ENCODE data around the gene EVX2.

The EVX2 gene

GRCh38 chr2:176105730-176106580 lies 22.2 kb upstream of the EVX2 start:
- Histone ChIP-seq H3K27me3 (ENCODE audit: control insufficient read depth, insufficient read depth, low read length) (peaks cover 96% of the 10 kb centered on the region), H3K36me3 (ENCODE audit: control insufficient read depth, insufficient read depth, low read length) (no peaks in the 10 kb centered on the region; the same call in 1 of the 2 replicates), H3K9me3 (ENCODE audit: control insufficient read depth, insufficient read depth, low read length) (no peaks in the 10 kb centered on the region), H3K4me1 (ENCODE audit: control insufficient read depth, insufficient read depth, low read length) (peaks cover 5% of the 10 kb centered on the region), H3K27ac (ENCODE audit: low read length) (no peak overlapping the region), H3K4me3 (ENCODE audit: low read length) (no peak overlapping the region)
- no CpG with 5 or more reads among the region's 25 CpGs for WGBS (ENCODE audit: insufficient coverage, insufficient read length)
- no peak for DNase-seq (ENCODE audit: low read depth, low spot score)

GRCh38 chr2:176105078-176105729 lies 21.4 kb upstream of the EVX2 start:
- Histone ChIP-seq H3K4me1 (ENCODE audit: control insufficient read depth, insufficient read depth, low read length) (peaks cover 5% of the 10 kb centered on the region), H3K36me3 (ENCODE audit: control insufficient read depth, insufficient read depth, low read length) (no peaks in the 10 kb centered on the region; the same call in 1 of the 2 replicates), H3K27me3 (ENCODE audit: control insufficient read depth, insufficient read depth, low read length) (peaks cover 96% of the 10 kb centered on the region), H3K9me3 (ENCODE audit: control insufficient read depth, insufficient read depth, low read length) (no peaks in the 10 kb centered on the region), H3K4me3 (ENCODE audit: low read length) (no peak overlapping the region; the same call in 1 of the 2 replicates), H3K27ac (ENCODE audit: low read length) (no peak overlapping the region)
- no CpG with 5 or more reads among the region's 25 CpGs for WGBS (ENCODE audit: insufficient coverage, insufficient read length)
- no peak for DNase-seq (ENCODE audit: low read depth, low spot score)

- Histone ChIP-seq H3K27me3 (ENCODE audit: control insufficient read depth, insufficient read depth, low read length) (peaks cover 96% of the 10 kb centered on the region), H3K4me1 (ENCODE audit: control insufficient read depth, insufficient read depth, low read length) (peaks cover 7% of the 10 kb centered on the region), H3K27ac (ENCODE audit: low read length) (no peak overlapping the region), H3K36me3 (ENCODE audit: control insufficient read depth, insufficient read depth, low read length) (no peaks in the 10 kb centered on the region; the same call in 1 of the 2 replicates), H3K9me3 (ENCODE audit: control insufficient read depth, insufficient read depth, low read length) (no peaks in the 10 kb centered on the region), H3K4me3 (ENCODE audit: low read length) (no peak overlapping the region; the same call in 1 of the 2 replicates)
- no peak for DNase-seq (ENCODE audit: low read depth, low spot score)
- no CpG with 5 or more reads among the region's 56 CpGs for WGBS (ENCODE audit: insufficient coverage, insufficient read length)
Observed at GRCh38 chr2:176104316-176105077, 20.7 kb upstream of the EVX2 start.

- peaks cover 7% of the 10 kb centered on the region for H3K4me1 ChIP-seq (ENCODE audit: control insufficient read depth, insufficient read depth, low read length)
- peaks cover 96% of the 10 kb centered on the region for H3K27me3 ChIP-seq (ENCODE audit: control insufficient read depth, insufficient read depth, low read length)
- no peak overlapping the region for H3K27ac ChIP-seq (ENCODE audit: low read length)
- no peaks in the 10 kb centered on the region; the same call in 1 of the 2 replicates for H3K36me3 ChIP-seq (ENCODE audit: control insufficient read depth, insufficient read depth, low read length)
- no peak overlapping the region for H3K4me3 ChIP-seq (ENCODE audit: low read length)
- DNase-seq (ENCODE audit: low read depth, low spot score): no peak
- no CpG with 5 or more reads among the region's 17 CpGs for WGBS (ENCODE audit: insufficient coverage, insufficient read length)
- no peaks in the 10 kb centered on the region for H3K9me3 ChIP-seq (ENCODE audit: control insufficient read depth, insufficient read depth, low read length)
Observed at GRCh38 chr2:176103742-176104315, 20.1 kb upstream of the EVX2 start.

- no peaks in the 10 kb centered on the region; the same call in 1 of the 2 replicates for H3K36me3 ChIP-seq (ENCODE audit: control insufficient read depth, insufficient read depth, low read length)
- WGBS (ENCODE audit: insufficient coverage, insufficient read length): no CpG with 5 or more reads among the region's 7 CpGs
- H3K27ac ChIP-seq (ENCODE audit: low read length): no peak overlapping the region
- peaks cover 96% of the 10 kb centered on the region for H3K27me3 ChIP-seq (ENCODE audit: control insufficient read depth, insufficient read depth, low read length)
- H3K4me3 ChIP-seq (ENCODE audit: low read length): no peak overlapping the region
- H3K4me1 ChIP-seq (ENCODE audit: control insufficient read depth, insufficient read depth, low read length): peaks cover 9% of the 10 kb centered on the region
- H3K9me3 ChIP-seq (ENCODE audit: control insufficient read depth, insufficient read depth, low read length): no peaks in the 10 kb centered on the region
- DNase-seq (ENCODE audit: low read depth, low spot score): no peak
Observed at GRCh38 chr2:176103194-176103593, 19.4 kb upstream of the EVX2 start.

- no peak overlapping the region for H3K4me3 ChIP-seq (ENCODE audit: low read length)
- DNase-seq (ENCODE audit: low read depth, low spot score): no peak
- H3K27ac ChIP-seq (ENCODE audit: low read length): no peak overlapping the region
- no peaks in the 10 kb centered on the region; the same call in 1 of the 2 replicates for H3K36me3 ChIP-seq (ENCODE audit: control insufficient read depth, insufficient read depth, low read length)
- WGBS (ENCODE audit: insufficient coverage, insufficient read length): no CpG with 5 or more reads among the region's 7 CpGs
- peaks cover 9% of the 10 kb centered on the region for H3K4me1 ChIP-seq (ENCODE audit: control insufficient read depth, insufficient read depth, low read length)
- no peaks in the 10 kb centered on the region for H3K9me3 ChIP-seq (ENCODE audit: control insufficient read depth, insufficient read depth, low read length)
- peaks cover 97% of the 10 kb centered on the region for H3K27me3 ChIP-seq (ENCODE audit: control insufficient read depth, insufficient read depth, low read length)
Observed at GRCh38 chr2:176102309-176102866, 18.6 kb upstream of the EVX2 start.

- Histone ChIP-seq H3K27ac (ENCODE audit: low read length) (no peak overlapping the region), H3K4me3 (ENCODE audit: low read length) (no peak overlapping the region), H3K9me3 (ENCODE audit: control insufficient read depth, insufficient read depth, low read length) (no peaks in the 10 kb centered on the region), H3K4me1 (ENCODE audit: control insufficient read depth, insufficient read depth, low read length) (peaks cover 5% of the 10 kb centered on the region), H3K36me3 (ENCODE audit: control insufficient read depth, insufficient read depth, low read length) (no peaks in the 10 kb centered on the region; the same call in 1 of the 2 replicates), H3K27me3 (ENCODE audit: control insufficient read depth, insufficient read depth, low read length) (peaks cover 91% of the 10 kb centered on the region)
- WGBS (ENCODE audit: insufficient coverage, insufficient read length): no CpG with 5 or more reads among the region's 5 CpGs
- no peak for DNase-seq (ENCODE audit: low read depth, low spot score)
Observed at GRCh38 chr2:176101842-176102241, 18.1 kb upstream of the EVX2 start.

- peaks cover 87% of the 10 kb centered on the region for H3K27me3 ChIP-seq (ENCODE audit: control insufficient read depth, insufficient read depth, low read length)
- no peaks in the 10 kb centered on the region for H3K9me3 ChIP-seq (ENCODE audit: control insufficient read depth, insufficient read depth, low read length)
- H3K4me1 ChIP-seq (ENCODE audit: control insufficient read depth, insufficient read depth, low read length): peaks cover 5% of the 10 kb centered on the region
- WGBS (ENCODE audit: insufficient coverage, insufficient read length): no CpG with 5 or more reads among the region's 2 CpGs
- H3K4me3 ChIP-seq (ENCODE audit: low read length): no peak overlapping the region
- H3K27ac ChIP-seq (ENCODE audit: low read length): no peak overlapping the region
- no peaks in the 10 kb centered on the region; the same call in 1 of the 2 replicates for H3K36me3 ChIP-seq (ENCODE audit: control insufficient read depth, insufficient read depth, low read length)
- no peak for DNase-seq (ENCODE audit: low read depth, low spot score)
Observed at GRCh38 chr2:176101216-176101830, 17.6 kb upstream of the EVX2 start.

GRCh38 chr2:176100547-176101140 lies 16.9 kb upstream of the EVX2 start:
- Histone ChIP-seq H3K4me3 (ENCODE audit: low read length) (no peak overlapping the region), H3K4me1 (ENCODE audit: control insufficient read depth, insufficient read depth, low read length) (peaks cover 5% of the 10 kb centered on the region), H3K36me3 (ENCODE audit: control insufficient read depth, insufficient read depth, low read length) (no peaks in the 10 kb centered on the region; the same call in 1 of the 2 replicates), H3K9me3 (ENCODE audit: control insufficient read depth, insufficient read depth, low read length) (no peaks in the 10 kb centered on the region), H3K27me3 (ENCODE audit: control insufficient read depth, insufficient read depth, low read length) (peaks cover 80% of the 10 kb centered on the region), H3K27ac (ENCODE audit: low read length) (no peak overlapping the region)
- WGBS (ENCODE audit: insufficient coverage, insufficient read length): no CpG with 5 or more reads among the region's 28 CpGs
- DNase-seq (ENCODE audit: low read depth, low spot score): no peak

All from iPS DF 6.9 (cell line).